ENCODE data around the gene MRPL16.
"Not testable (repeated sequence)": the region's sequence is repeated elsewhere in the genome, so short reads cannot be mapped to it uniquely, and the experiment has no call there.

The MRPL16 gene

DNA sequence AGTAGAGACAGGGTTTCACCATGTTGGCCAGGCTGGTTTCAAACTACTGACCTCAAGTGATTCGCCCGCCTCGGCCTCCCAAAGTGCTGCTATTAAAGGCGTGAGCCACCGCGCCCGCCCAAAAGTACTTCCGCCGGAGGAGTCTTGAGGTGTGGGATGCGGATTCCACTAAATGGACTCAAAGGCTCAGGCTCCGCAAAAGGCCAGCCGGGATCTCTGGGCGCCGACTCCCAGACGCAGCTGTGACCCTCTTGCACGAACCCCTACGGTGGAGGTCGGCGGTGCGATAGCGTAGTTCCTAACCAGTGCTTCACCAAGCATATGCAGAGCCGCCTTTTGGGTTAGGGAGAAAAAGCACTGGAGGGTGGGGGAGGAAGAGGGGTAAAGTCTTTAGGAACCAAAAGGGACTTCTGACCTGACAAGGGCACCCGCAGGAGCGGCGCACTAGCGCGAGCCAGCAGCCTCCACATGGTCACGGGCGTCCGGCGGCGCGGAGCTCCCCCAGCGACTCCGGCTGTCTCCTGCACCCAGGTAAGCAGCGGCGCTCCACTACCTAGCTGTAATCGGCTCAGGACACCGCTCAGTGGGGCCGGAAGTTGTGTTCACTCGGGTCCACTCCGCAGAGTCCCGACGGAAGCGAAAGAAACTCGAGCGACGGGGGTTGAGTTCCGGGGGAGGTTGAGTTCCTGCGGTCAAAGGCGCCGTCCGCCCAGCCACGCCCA, at the start of gene MRPL16:
TSS of gene MRPL16 (minus strand) at position 590 of the 722 bp plus-strand sequence. CDS start at position 470, 120 bp downstream.
- DNase-seq (ENCODE audit: low read depth), result peak; percentile 53
- peak within 1 kb of the TSS; percentile 99 for H3K4me3 ChIP-seq (ENCODE audit: low read depth, low read length)

DNA sequence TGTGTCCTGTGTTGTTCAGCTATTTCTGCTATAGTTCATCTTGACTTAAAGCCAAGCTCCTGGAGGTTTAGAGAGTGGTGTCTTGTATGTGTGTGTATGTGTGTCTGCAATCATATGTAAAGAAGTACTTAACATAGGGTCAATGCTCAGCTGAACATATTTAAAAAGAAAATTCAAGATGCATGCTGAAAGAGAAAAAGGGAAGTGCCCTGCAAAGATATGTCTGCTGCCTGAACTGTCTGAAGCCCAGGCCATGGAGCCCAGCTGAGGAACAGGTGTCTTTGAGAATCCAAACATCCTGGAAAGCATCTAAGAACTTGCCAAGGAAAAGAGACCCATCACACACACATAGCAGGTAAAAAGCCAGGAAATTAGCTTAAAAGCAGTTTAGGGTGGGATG, 49.1 kb upstream of the MRPL16 start:
- DNase-seq (ENCODE audit: low read depth), result no peak
- no peak overlapping the region for H3K4me3 ChIP-seq (ENCODE audit: low read depth, low read length)

DNA sequence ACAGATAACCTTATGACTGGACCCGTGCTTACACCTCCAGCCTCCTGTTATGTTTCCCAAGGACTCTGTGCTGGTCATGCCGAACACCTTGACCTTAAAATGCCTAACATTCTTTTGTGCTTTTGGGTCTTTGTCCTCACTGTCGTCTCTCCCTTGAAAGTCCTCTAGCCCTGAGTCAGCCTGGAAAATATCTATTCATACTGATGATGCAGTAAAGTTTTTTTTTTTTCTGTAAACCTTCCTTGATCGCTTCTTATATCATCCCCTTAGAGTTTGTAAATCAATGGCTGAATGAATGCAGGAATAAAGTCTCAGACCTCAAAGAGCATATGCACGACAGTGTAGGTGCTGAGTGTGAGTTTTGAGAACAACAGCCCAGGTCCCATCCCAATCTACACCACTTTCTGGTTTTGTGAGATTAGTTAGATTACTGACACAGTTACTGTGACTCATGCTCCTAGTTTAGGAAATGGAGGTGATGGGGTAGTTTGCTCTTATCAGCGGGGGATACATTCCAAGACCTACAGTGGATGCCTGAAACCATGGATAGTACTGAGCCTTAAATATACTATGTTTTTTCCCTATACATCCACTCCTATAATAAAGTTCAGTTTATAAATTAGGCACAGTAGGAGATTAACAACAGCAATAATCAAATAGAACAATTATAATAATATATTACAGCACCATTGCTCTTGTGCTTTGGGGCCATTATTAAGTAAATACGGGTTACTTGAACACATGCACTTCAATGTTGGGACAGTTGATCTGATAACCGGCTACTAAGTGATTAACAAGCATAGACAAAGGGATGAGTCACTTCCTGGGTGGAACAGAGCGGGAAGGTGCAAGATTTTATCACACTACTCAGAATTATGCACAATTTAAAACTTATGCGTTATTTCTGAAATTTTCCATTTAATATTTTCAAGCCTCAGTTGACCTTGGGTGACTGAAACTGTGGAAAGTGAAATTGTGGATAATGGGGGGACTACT, 47.2 kb upstream of the MRPL16 start:
- no peak for DNase-seq (ENCODE audit: low read depth)

DNA sequence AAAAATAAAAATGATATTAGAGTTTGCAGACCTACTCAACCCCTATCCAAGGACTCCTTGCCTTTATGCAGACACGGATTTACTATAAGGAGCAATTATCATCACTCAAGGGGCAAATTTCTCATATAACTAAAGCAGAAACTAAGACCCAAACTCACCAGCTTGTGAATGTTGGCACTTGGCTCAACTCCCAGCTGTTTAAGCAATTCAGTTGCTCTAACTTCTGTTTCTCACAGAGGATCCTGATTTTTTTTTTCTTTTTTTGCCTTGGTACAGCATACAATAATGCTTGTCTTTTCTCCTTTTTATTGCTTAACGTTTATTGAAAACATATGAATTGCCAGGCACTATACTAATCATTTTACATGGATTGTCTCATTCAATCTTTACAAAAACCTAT, 44.3 kb upstream of the MRPL16 start:
- no peak overlapping the region for H3K4me3 ChIP-seq (ENCODE audit: low read depth, low read length)
- no peak for DNase-seq (ENCODE audit: low read depth)

More for the DNA sequence above, 47.2 kb upstream of the MRPL16 start:
- H3K4me3 ChIP-seq (ENCODE audit: low read depth, low read length), result no peak overlapping the region

DNA sequence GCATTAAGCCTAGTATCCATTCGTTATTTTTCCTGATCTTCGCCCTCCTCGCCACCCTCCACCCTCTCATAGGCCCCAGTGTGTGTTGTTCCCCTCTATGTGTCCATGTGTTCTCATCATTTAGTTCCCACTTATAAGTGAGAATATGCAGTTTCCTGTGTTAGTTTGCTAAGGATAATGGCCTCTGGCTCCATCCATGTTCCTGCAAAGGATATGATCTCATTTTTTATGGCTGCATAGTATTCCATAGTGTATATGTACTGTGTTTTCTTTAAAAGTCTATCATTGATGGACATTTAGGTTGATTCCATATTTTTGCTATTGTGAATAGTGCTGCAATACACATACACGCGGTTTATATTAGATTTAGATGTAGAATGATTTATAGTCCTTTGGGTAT, 40.8 kb upstream of the MRPL16 start:
- H3K4me3 ChIP-seq (ENCODE audit: low read depth, low read length); DNase-seq (ENCODE audit: low read depth): not testable (repeated sequence)

DNA sequence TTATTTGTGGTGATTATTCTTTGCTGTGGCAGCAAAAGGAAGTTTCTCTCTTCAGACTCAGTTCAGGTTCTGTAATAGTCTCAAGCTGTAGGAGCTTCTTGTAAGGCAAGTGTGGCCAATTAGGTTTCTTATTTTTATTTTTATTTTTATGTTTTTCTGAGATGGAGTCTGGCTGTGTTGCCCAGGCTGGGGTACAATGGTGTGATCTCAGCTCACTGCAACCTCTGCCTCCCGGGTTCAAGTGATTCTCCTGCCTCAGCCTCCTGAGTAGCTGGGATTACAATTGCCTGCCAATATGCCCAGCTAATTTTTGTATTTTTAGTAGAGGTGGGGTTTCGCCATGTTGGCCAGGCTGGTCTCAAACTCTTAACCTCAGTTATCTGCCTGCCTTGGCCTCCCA, 39.0 kb upstream of the MRPL16 start:
- not testable (repeated sequence) for H3K4me3 ChIP-seq (ENCODE audit: low read depth, low read length); DNase-seq (ENCODE audit: low read depth)

DNA sequence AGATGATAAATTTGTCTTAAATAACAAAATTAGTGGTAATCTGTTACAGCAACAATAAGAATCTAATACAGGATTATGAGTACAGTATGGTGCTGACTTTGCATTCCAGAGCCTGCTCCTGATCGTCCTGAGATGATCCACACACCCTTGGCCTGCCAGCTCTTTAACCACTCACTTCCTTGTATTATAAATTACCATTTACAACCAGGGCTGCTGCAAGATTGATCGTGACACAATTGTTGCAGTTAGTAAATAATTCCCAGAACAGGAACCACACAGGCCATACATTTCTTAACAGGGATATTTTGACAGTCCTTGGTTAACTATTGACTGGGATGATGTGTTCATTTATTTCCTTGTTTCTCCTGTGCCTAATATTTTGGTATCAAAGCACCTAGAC, 38.6 kb upstream of the MRPL16 start:
- no peak overlapping the region for H3K4me3 ChIP-seq (ENCODE audit: low read depth, low read length)
- no peak for DNase-seq (ENCODE audit: low read depth)

DNA sequence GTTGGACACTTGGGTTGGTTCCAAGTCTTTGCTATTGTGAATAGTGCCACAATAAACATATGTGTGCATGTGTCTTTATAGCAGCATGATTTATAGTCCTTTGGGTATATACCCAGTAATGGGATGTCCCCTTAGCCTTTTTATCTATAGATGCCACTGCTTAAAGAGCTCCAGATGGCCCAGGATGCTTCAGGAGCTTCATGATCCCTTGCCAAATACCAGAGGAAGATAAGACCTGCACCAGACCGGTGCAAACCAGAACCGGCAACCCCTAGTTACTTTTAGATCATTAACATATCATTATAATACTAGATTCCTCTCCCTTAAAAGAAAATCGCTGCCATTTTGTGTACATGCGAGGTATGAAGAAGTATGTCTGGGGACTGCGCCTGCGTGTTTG, 37.9 kb upstream of the MRPL16 start:
- not testable (repeated sequence) for H3K4me3 ChIP-seq (ENCODE audit: low read depth, low read length); DNase-seq (ENCODE audit: low read depth)

DNA sequence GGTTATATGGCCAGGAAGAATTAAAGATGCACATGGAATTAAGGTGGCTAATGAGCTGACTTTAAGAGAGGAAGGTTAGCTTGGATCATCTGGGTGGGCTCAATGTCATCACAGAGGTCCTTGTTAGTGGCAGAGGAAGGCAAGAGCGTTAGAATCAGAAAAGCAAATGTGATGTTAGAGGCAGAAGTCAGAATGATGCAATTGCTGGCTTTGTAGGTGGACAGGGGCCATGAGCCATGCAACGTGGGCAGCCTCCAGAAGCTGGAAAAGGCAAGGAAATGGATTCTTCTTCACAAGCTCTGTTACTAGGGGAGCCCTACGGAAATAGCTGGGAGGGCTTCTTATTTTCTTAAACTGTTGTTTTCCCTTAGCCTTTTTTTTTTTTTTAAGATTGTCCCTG, 37.0 kb upstream of the MRPL16 start:
- DNase-seq (ENCODE audit: low read depth), result no peak
- H3K4me3 ChIP-seq (ENCODE audit: low read depth, low read length), result no peak overlapping the region

DNA sequence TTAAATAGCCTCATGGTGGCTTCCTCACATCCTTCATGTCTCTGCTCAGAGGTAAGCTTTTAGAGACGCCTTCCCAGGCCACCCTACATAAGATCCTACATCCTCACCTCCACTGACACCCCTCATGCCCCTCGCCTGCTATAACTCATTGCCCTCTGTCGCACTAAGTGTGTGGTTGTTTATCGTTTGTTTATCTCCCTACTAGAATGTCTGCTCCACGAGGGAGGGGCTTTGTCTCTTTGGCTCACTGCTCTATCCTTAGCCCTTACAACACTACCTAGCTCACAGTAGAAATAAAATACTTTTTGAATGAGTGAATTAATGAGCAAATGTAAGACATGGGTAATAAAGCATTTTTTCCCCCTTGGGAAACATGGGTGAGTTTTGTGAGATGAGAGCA, 36.0 kb upstream of the MRPL16 start:
- no peak overlapping the region for H3K4me3 ChIP-seq (ENCODE audit: low read depth, low read length)
- DNase-seq (ENCODE audit: low read depth), result no peak

DNA sequence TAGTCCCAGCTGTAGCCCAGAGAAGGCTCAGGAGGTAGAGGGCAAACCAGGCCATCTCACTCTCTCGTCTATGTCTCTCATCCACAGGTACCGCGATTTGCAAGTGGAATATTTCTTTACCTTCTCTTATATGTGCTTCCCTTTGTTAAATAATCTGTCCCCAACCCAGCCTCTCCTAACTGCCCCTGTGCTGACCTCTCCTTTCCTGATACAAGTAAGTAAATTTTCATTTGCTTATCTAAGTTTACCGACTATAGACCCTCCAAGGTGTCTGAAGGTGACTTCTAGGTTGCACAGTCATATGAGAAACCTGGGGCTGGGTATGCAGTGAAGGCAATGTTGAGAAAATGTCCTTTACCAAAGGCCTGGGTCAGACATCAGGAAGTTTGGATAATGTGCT, 34.8 kb upstream of the MRPL16 start, which contains the start of gene CBLIF:
TSS of gene CBLIF (minus strand) at position 101 of the 400 bp plus-strand sequence. CDS start at position 55, 46 bp downstream.
- no peak within 1 kb of the TSS for H3K4me3 ChIP-seq (ENCODE audit: low read depth, low read length)
- DNase-seq (ENCODE audit: low read depth), result no peak

DNA sequence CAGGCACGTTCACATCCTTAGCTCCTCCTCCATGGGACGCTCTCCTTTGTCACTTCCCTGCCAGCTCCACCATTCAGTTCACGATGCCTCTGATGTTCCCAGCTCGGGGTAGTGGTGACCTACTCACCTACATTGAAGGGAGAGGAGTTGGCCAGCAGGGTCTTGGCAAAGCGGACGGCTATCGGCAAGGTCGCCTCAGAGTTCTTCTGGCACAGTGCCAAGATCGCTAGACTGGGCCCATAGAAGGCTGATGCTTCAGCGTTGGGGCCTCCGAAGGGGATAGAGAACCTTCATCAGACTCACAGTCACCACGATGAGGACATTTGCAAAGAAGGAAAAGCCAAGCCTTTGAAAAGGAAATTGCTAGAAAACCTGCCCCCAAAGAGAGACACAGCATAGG, 31.7 kb upstream of the MRPL16 start:
- no peak overlapping the region for H3K4me3 ChIP-seq (ENCODE audit: low read depth, low read length)
- no peak for DNase-seq (ENCODE audit: low read depth)

DNA sequence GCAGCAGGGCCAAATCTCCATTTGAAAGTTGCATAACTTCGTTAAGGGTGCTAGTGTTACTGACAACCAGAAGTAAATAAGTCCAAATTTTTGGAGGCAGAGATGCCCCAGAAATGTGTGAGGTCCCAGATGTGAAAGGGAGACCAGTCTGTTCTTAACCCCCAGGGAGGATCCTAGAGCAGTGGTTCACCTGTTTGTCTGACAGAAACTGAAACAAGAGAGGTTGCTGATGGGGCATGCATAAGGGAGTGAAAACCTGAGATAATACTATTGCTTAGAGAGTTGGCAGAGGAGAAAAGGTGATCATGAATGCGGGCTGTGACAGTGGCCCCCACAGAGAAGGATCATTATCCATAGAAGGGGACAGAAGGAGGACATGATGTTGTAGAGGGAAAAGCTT, 30.9 kb upstream of the MRPL16 start:
- DNase-seq (ENCODE audit: low read depth), result no peak
- no peak overlapping the region for H3K4me3 ChIP-seq (ENCODE audit: low read depth, low read length)

DNA sequence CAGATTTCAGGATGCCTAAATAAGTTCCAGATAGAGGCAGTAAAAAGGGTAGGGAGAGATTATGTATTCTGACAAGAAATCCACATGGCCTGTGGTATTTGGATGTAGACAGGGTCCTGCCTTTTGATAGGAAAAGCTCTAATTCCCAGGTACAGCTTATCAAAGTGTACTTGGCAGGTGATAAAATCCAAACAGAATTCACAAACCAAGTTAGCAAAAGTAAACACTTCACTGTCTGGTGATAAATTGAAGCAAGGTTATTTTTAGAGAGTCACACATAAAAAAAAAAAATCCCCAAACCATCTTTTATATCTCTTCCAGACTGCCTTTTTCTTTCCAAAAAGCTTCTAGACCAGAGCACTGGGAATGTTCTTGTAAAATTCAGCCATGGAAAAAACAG, 29.0 kb upstream of the MRPL16 start:
- DNase-seq (ENCODE audit: low read depth), result no peak
- no peak overlapping the region for H3K4me3 ChIP-seq (ENCODE audit: low read depth, low read length)

DNA sequence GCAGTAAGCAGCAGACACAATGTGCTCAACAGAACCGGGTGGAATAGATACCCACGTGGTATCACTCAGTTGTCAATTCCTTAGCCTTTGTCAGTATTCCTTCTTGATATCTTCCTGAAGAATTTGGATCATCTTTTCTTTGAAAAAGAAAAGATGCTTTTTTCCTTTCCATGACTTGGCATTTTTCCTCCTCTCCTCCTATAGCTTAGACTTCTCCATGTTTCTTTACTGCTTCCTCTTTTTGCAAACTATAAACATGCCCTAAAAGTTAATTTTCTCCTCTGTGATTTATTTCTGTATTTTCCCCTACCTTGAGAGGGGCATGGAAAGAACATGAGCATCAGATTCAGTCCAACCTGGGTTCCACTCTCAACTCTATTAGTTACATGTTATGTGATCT, 23.0 kb upstream of the MRPL16 start:
- no peak for DNase-seq (ENCODE audit: low read depth)
- H3K4me3 ChIP-seq (ENCODE audit: low read depth, low read length), result no peak overlapping the region

DNA sequence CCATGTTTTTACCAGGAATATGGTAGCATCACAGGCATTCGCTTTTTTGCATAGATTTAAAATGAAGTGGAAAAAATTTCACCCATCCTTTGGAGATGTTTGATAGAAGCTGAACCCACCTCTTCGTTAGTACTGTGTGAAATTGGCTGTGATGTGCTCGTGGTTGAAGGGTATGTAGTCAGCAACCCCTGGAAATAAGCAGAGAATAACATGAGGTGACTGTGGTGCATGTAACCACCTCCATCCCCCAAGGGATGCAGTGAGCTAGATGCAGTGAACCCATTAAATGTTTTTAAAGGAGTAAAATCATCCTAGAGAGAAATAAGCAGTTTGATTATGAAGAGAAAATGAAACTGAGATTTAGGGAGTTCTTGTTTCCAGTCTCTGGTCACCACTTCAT, 18.8 kb upstream of the MRPL16 start:
- no peak for DNase-seq (ENCODE audit: low read depth)
- no peak overlapping the region for H3K4me3 ChIP-seq (ENCODE audit: low read depth, low read length)

DNA sequence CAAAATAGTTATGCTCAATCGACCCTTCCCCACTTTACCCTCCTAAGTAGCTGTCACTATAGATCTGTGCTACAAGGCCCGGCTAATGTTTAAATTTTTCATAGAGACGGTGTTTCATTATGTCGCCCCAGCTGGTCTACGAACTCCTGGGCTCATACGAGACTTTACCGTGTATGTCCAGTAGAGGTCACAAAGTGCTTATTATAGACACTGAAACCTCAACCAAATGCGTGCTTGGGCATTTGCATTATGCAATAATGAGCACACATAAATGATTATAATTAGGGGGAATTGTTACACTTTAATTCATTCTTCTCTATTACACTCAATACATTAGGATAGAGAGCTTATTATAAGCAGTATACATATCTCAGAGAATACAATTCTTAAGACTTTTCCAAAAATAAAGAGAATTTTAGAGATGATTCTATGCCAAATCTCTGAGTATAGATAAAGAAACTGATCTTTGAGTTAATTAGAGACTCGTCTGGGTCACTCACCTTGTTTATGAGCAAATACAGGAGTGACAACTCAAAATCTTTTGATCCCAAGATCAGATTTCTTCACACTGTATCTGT, 12.5 kb upstream of the MRPL16 start:
- no peak overlapping the region for H3K4me3 ChIP-seq (ENCODE audit: low read depth, low read length)
- no peak for DNase-seq (ENCODE audit: low read depth)

DNA sequence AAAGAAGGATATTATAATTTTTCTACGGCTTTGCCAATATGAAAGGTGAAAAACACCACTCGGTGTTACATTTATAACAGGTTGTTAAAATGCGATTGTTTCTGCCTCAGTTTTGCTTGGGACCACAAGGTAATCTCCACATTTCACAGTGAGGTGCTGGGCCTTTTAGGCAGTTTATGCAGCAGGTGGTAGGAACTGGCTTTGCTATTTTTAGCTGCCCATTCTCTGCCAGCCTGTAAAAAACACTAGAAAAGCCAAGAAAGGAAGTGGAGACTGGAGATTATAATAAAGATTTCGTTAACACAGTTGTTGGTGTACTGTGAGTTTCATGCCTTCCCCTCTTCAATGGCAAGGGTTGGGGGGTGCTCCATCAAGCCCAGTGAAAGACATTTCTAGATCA, 8.0 kb upstream of the MRPL16 start:
- DNase-seq (ENCODE audit: low read depth), result no peak
- no peak overlapping the region for H3K4me3 ChIP-seq (ENCODE audit: low read depth, low read length)

DNA sequence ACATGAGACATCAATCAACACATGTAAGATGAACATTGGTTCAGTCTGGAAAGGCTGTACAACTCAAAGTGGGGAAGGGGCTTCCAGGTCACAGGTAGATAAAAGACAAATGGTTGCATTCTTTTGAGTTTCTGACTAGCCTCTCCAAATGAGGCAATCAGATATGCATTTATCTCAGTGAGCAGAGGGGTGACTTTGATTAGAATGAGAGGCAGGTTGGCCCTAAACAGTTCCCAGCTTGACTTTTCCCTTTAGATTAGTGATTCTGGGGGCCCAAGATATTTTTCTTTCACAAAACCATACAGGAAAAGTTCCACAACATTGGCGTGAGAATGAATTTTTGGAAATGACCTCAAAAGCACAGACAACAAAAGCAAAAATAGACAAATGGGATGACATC, 5.9 kb upstream of the MRPL16 start:
- H3K4me3 ChIP-seq (ENCODE audit: low read depth, low read length); DNase-seq (ENCODE audit: low read depth): not testable (repeated sequence)

DNA sequence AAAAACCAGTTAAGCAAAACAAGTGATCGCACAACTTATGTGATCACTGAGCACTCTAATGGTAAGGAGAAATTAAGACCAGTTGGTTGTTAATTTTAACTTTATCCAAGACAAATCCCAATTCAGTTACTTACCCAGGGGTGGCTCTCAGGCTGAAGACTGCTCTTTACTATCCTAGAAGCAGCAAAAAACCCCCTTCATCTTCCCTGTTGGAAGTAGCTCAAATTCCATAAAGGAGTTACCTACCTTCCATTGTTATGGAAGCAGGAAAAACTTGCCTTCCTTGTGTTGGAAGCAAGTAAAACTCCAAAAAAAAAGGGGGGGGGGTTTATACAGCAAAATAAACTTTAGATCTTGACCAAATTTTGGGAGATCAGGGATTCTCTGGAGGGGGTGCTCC, 5.2 kb upstream of the MRPL16 start:
- H3K4me3 ChIP-seq (ENCODE audit: low read depth, low read length), result no peak overlapping the region

More for the DNA sequence above, 5.2 kb upstream of the MRPL16 start:
- no peak for DNase-seq (ENCODE audit: low read depth)
